NCI-H2029 (cell line): ENCODE results near the gene ATP6V1B1.
"Not testable (repeated sequence)": the region's sequence is repeated elsewhere in the genome, so short reads cannot be mapped to it uniquely, and the experiment has no call there.

Source experiments
- DNase-seq: peaks from one replicate; lab custom pipeline; 2025; lab: John Stamatoyannopoulos, UW

The ATP6V1B1 gene

DNA sequence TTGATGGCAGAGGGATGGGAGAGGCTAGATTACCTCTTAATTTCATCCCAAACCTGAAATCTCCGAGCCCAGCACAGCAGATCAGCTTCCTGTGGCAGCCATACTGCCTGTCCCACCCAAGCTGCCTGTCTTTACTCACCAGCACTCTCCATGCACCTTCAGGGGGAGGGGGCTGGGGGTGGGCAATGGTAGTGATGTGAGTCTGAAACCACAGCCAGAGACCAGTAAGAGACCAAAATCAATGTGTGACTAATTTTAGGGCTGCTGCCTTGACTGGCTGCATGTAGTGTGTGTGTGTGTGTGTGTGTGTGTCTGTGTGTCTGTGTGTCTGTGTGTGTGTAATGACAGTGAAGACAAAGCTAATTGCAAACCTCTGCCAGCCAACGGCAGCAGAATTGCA lies 70.6 kb downstream of the ATP6V1B1 start:
- no peak for DNase-seq

DNA sequence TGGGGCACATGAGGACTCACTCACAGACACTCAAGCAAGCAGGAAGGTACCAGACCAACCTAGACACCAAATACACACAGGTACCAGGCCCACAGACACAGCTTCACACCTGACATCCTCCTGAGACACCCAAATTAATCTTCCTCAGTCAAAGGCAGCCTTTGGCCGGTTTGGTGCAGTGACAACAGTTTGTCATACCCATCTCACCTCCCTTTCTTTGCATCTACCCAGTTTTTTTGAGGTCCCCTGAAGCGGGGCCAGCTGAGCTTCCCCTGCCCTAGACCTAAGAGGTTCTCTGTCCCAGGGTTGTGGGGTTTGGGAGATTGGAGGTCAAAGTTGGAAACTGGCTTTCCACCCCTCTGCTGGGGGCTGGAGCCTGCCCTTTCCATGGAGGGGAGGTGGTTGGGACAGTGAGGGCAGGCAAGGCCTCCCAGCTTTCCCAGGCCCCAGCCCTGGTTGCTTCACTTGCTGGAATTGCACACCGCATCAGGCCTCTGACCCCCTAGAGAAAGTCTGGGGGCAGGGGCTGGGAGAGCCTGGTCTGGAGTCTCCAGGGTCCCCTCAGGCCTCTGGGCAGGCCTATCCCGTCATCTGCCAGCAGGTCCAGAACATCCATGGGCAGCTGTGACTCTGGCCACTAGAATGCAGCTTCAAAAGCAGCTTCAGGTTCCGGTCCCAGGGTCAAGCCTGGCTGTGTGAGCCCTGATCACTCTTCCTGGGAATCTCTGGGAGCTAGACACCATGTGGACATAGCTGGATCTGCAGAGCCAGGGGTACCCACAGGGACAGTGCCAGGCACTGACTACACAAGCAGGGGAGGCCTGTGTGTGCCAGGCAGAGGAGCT lies 71.5 kb downstream of the ATP6V1B1 start:
- no peak for DNase-seq

GRCh38 chr2:71008342-71008741 lies 72.6 kb downstream of the ATP6V1B1 start:
- no peak for DNase-seq

GRCh38 chr2:71011786-71012185 lies 76.1 kb downstream of the ATP6V1B1 start:
- DNase-seq: not testable (repeated sequence)
